Neutrophil (primary cell): ENCODE data around the gene CDH3.

Experiments used
- H3K27ac ChIP-seq: fragments of 200-600 bp; sonication (generic); 2 replicates; pipeline ENCODE4 v1.5.1; 2016; ENCODE audit warnings: mild to moderate bottlenecking, moderate library complexity
- H3K27me3 ChIP-seq: fragments of 200-600 bp; sonication (generic); 2 replicates; pipeline ENCODE4 v1.6.0; 2016; ENCODE audit warnings: mild to moderate bottlenecking
- H3K36me3 ChIP-seq: fragments of 200-600 bp; sonication (generic); 2 replicates; pipeline ENCODE4 v1.5.1; 2017
- H3K4me1 ChIP-seq, 2 experiments: fragments of 200-600 bp in 1 of 2; sonication (generic) in 1 of 2; 1 replicate in 1 of 2; 2 replicates in 1 of 2; pipeline versions ENCODE4 v1.5.1 to v1.6.1; 2013 to 2016; ENCODE audit warnings: low read depth in 1 of 2, low read length in 1 of 2, mild to moderate bottlenecking in 1 of 2, moderate library complexity in 1 of 2; ENCODE audit not compliant: control insufficient read depth in 1 of 2, insufficient read depth in 1 of 2
- H3K4me3 ChIP-seq, 2 experiments: fragments of 200-600 bp in 1 of 2; sonication (generic) in 1 of 2; 1 replicate in 1 of 2; 2 replicates in 1 of 2; pipeline ENCODE4 v1.5.1; 2013 to 2016; ENCODE audit warnings: low read depth in 1 of 2, low read length in 1 of 2, mild to moderate bottlenecking in 1 of 2, moderate library complexity in 1 of 2
- H3K9me3 ChIP-seq: fragments of 200-600 bp; sonication (generic); 2 replicates; pipeline ENCODE4 v1.5.1; 2016
- TF ChIP-seq, protein P1 (sequence below): fragments of 200-600 bp; sonication (generic); IDR thresholded peaks from 2 replicates; pipeline ENCODE4 v1.5.1; 2016; ENCODE audit warnings: antibody characterized with exemption

Gene CDH3

GRCh38 chr16:68608330-68608729 is 36.8 kb upstream of the CDH3 start:
- Histone ChIP-seq H3K36me3 (no peaks in the 10 kb centered on the region), H3K4me1 (no peaks in the 10 kb centered on the region), H3K4me3 (no peak overlapping the region), H3K27ac (no peak overlapping the region), H3K9me3 (no peaks in the 10 kb centered on the region), H3K27me3 (no peaks in the 10 kb centered on the region)
- TF ChIP-seq, protein P1, sequence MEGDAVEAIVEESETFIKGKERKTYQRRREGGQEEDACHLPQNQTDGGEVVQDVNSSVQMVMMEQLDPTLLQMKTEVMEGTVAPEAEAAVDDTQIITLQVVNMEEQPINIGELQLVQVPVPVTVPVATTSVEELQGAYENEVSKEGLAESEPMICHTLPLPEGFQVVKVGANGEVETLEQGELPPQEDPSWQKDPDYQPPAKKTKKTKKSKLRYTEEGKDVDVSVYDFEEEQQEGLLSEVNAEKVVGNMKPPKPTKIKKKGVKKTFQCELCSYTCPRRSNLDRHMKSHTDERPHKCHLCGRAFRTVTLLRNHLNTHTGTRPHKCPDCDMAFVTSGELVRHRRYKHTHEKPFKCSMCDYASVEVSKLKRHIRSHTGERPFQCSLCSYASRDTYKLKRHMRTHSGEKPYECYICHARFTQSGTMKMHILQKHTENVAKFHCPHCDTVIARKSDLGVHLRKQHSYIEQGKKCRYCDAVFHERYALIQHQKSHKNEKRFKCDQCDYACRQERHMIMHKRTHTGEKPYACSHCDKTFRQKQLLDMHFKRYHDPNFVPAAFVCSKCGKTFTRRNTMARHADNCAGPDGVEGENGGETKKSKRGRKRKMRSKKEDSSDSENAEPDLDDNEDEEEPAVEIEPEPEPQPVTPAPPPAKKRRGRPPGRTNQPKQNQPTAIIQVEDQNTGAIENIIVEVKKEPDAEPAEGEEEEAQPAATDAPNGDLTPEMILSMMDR = no peak

DNA sequence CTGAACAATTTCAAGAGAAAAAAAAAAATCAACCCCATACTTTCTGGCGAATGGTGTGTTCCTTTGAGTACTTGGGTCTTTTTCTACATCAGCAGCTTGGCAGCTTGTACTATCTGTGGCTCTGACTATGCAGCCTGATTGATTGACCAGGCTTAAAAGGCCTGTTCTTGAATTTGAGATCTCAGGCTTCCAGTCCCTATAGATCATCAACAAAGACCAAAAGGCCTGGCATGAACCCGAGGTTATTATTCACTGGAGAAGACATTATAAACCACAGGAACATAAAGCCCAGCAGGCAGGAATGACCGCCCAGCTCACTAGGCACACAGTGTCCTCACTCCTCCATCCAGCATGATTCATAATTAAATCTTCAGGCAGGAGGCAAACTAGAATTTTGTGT is 32.1 kb upstream of the CDH3 start:
- H3K27ac ChIP-seq = no peak overlapping the region
- H3K27me3 ChIP-seq = no peaks in the 10 kb centered on the region
- TF ChIP-seq, protein P1 = no peak
- no peaks in the 10 kb centered on the region for H3K36me3 ChIP-seq
- H3K9me3 ChIP-seq = no peaks in the 10 kb centered on the region
- H3K4me1 ChIP-seq = no peaks in the 10 kb centered on the region
- H3K4me3 ChIP-seq = no peak overlapping the region

DNA sequence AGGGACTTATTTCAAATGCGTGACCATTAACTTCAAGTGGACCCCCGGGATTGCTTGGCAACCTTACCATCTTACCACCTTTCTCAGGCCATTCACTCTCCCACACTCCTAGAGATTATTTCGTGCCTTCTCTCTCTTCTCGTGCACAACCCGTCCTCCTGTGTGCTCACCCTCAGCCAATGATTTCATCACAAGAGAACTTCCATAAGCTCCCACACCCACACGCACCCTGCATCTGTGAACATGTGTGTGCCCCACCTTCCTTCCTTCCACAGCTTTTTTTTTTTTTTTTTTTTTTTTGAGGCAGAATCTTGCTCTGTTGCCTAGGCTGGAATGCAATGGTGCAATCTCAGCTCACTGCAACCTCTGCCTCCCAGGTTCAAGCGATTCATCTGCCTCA is 27.4 kb upstream of the CDH3 start:
- TF ChIP-seq, protein P1 = no peak
- H3K27me3 ChIP-seq = no peaks in the 10 kb centered on the region
- H3K36me3 ChIP-seq = no peaks in the 10 kb centered on the region

DNA sequence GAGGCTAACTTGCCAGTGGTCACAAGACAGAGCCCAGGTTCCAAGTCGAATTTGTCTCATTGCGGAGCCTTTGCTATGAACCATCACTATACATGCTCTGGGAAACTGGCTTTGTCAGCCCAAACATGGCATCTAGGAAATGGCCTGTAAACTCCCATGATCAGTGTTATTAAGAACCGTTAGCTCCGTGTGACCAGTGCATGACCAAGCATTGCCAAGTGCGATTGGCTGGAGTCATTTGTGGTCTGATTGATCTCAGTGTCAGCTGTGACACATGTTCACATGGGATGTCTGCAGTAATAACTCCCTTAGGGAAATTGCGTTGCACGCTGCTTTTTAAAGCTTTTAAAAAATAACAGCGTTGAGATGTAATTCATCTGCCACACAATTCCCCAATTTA is 18.6 kb upstream of the CDH3 start:
- Histone ChIP-seq H3K4me1 (no peaks in the 10 kb centered on the region), H3K9me3 (no peaks in the 10 kb centered on the region), H3K27me3 (peaks cover 21% of the 10 kb centered on the region), H3K36me3 (no peaks in the 10 kb centered on the region), H3K27ac (no peak overlapping the region), H3K4me3 (no peak overlapping the region)
- TF ChIP-seq, protein P1 = no peak

More for the DNA sequence above, 27.4 kb upstream of the CDH3 start:
- Histone ChIP-seq H3K4me3 (no peak overlapping the region), H3K9me3 (no peaks in the 10 kb centered on the region), H3K27ac (no peak overlapping the region), H3K4me1 (no peaks in the 10 kb centered on the region)

- H3K4me1 ChIP-seq = no peaks in the 10 kb centered on the region
- H3K27ac ChIP-seq = no peak overlapping the region
- H3K4me3 ChIP-seq = no peak overlapping the region
- H3K9me3 ChIP-seq = no peaks in the 10 kb centered on the region
- TF ChIP-seq, protein P1 = no peak
- H3K36me3 ChIP-seq = no peaks in the 10 kb centered on the region
- H3K27me3 ChIP-seq = peaks cover 24% of the 10 kb centered on the region
These were observed 17.1 kb upstream of the CDH3 start for GRCh38 chr16:68627951-68628425.

GRCh38 chr16:68629351-68629910 is 15.7 kb upstream of the CDH3 start:
- H3K4me1 ChIP-seq = no peaks in the 10 kb centered on the region
- H3K4me3 ChIP-seq = no peak overlapping the region
- TF ChIP-seq, protein P1 = no peak
- no peak overlapping the region for H3K27ac ChIP-seq
- no peaks in the 10 kb centered on the region for H3K36me3 ChIP-seq
- H3K27me3 ChIP-seq = peaks cover 24% of the 10 kb centered on the region
- H3K9me3 ChIP-seq = no peaks in the 10 kb centered on the region
